ENCODE data around the gene PITRM1.
"Not testable (repeated sequence)": the region's sequence is repeated elsewhere in the genome, so short reads cannot be mapped to it uniquely, and the experiment has no call there.

PITRM1 gene

DNA sequence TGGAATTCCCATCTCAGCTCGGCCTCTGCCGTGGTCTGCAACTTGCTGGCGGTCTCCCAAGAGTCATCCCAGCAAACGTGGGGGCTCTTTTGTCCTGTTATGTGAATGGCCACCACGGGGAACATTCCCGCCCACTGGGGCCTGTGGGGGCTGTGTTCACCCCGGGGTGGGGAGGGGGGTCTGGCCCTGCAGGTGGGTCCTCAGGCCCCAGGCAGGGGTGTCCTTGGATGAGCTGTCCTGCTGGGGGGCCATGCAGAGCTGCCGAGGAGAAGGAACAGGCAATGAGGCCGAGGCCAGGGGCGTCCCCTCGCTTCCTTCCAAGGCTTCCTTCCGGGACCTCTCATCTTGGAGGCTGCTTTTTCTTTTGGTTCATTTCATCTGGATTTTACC, 24.4 kb upstream of the PITRM1 start:
- DNase-seq, result no peak

DNA sequence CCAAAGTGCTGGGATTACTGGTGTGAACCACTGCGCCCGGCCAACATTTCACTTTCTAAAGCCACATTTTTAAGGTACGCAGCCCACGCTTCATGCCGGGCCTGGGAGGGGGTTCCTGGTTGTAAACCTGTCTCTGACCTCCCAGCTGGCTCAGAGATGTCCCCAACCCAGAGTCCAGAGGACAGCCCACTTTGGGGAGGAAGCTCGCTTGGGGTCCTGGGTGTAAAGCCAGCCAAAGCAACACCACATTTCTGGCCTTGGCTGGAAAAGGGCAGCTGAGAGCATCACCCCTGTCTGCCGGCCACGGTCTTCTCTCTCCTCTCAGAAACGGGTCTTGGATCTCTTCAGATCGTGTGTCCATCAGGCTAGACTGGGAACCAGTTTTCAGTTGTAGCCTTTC, 23.9 kb upstream of the PITRM1 start:
- DNase-seq, result no peak

GRCh38 chr10:3195726-3196125, 23.1 kb upstream of the PITRM1 start:
- no peak for DNase-seq

- DNase-seq, result no peak
Observed at GRCh38 chr10:3195286-3195685, 22.7 kb upstream of the PITRM1 start.

DNA sequence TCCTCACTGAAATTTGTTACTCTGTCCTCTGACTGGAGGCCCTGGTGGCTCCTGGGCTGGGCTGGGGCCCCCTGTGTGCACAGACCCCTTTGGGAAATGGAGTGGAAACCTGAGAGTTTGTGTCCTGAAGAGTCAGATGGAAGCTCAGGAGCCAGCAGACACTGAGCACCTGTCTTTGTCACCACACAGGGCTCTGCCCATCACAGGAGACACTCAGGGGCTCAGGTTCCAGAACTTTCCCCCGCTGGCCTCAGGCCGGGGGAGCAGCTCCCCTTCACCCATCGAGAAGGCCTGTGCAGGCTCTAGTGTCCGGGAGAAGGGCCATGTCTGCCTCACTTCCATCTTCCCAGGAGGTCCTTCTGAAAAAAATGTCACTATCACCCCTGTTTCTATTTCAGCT, 22.3 kb upstream of the PITRM1 start:
- DNase-seq, result no peak

DNA sequence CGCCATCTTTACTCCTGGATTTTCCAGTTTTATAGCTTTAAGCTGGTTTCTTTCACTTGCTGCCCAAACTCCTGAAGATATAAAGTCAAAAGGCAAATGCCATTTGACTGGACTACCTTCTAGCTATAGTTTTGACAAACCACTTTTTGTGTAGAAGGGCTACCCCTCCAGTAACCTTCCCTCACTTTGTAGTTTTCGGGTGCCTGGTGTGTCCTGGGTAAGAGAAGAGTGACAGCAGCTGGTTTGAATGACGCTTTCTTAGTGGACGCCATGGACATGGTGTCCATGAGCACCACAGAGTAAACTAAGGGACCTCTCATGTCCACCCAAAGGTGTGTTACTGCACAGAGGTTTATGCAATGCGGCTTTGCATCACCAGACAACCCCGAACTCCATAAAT, 21.2 kb upstream of the PITRM1 start:
- DNase-seq, result no peak

- peak; percentile 60 for DNase-seq
Observed at GRCh38 chr10:3192856-3193635, 20.5 kb upstream of the PITRM1 start.

GRCh38 chr10:3190817-3191216, 18.2 kb upstream of the PITRM1 start:
- no peak for DNase-seq

GRCh38 chr10:3187229-3187628, 14.6 kb upstream of the PITRM1 start:
- DNase-seq, result not testable (repeated sequence)

- DNase-seq, result no peak
Observed at GRCh38 chr10:3186368-3186767, 13.8 kb upstream of the PITRM1 start.

- DNase-seq, result no peak
Observed at GRCh38 chr10:3185386-3185785, 12.8 kb upstream of the PITRM1 start.

GRCh38 chr10:3180355-3181025, 7.9 kb upstream of the PITRM1 start:
- no peak for DNase-seq

DNA sequence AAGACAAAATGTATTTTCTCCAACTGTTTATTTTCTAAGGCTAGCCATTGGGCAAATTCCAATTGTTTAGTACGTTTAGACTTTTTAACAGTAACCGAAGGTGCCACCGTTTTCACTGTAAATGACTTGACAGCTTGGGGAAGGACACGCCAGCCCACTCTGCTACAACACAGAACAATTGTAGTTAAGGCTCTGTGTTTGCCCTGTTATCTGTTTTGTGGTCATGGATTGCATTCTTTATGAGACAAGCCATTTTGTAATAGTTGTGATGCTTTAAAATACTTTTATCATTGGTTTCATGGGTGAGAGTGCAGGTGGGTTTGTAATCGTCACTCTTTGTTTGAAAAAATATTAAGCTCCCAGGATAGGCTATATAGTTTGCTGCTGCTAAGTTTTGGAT, 6.6 kb upstream of the PITRM1 start:
- DNase-seq, result no peak

GRCh38 chr10:3178042-3178441, 5.5 kb upstream of the PITRM1 start:
- DNase-seq, result no peak

DNA sequence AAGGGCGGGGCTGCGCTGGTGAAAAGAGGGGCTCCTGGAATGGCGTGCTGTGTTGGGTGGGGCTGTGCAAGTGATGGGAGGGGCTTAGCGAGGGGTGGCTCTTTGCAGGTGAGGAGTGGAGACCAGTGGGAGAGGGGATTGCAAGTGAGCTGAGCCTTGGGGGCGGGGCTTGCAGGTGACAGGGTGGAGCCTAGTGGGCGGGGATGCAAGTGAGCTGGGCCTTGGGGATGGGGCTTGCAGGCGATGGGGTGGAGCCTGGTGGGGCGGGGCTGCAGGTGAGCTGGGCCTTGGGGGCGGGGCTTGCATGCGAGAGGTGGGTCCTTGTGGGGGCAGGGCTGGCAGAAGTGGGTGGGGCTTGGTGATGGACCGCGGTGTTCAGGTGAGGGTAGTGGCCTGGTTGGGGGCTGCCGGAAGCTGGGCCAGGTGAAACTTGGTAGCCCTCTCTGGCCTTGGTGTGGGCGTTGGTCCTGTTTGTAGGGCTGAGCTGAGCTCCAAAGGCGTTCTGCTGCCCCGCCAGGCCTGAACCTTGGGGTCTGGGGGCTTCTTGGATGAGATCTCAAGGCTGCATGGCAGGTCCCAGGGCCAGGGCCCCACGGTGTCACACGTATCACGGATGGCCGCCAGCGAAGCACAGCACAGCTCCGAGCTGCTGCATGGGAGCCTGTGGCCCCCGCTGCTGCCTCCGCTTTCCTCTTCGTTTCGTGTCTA, 743 bp upstream of the PITRM1 start:
- DNase-seq, result no peak

GRCh38 chr10:3172081-3172445, 519 bp downstream of the PITRM1 start:
- DNase-seq, result peak; percentile 67

DNA sequence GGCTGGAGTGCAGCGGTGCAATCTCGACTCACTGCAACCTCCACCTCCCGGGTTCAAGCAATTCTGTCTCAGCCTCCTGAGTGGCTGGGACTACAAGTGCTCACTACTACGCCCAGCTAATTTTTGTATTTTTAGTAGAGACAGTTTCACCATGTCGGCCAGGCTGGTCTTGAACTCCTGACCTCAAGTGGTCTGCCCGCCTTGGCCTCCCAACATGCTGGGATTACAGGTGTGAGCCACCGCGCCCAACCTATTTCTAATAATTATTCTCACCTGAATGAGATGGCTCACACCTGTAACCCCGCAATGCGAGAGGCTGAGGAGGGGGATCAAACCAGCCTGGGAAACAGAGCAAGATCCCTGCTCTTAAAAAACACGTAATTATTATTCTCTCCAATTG, 1.1 kb downstream of the PITRM1 start:
- not testable (repeated sequence) for DNase-seq

GRCh38 chr10:3169673-3170072, 2.9 kb downstream of the PITRM1 start:
- no peak for DNase-seq

DNA sequence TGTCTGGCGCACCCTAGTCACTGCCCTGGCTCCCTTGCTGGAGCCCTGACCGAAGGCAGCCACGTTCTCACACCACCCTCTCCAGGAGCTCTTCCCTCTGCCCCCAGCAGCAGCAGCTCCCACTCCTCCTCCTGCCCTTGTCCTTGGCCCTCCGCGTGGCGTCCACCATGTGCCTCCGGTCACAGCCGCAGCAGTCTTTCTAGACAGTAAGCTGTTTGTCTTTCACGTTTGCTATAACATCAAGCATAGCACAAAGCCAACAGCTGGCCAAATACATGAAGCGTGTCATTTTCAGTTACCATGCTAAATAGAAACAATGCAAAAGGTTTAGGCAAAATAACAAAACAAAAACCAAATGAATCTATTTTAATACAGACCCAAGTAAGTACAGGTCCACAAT, 3.3 kb downstream of the PITRM1 start:
- no peak for DNase-seq

DNA sequence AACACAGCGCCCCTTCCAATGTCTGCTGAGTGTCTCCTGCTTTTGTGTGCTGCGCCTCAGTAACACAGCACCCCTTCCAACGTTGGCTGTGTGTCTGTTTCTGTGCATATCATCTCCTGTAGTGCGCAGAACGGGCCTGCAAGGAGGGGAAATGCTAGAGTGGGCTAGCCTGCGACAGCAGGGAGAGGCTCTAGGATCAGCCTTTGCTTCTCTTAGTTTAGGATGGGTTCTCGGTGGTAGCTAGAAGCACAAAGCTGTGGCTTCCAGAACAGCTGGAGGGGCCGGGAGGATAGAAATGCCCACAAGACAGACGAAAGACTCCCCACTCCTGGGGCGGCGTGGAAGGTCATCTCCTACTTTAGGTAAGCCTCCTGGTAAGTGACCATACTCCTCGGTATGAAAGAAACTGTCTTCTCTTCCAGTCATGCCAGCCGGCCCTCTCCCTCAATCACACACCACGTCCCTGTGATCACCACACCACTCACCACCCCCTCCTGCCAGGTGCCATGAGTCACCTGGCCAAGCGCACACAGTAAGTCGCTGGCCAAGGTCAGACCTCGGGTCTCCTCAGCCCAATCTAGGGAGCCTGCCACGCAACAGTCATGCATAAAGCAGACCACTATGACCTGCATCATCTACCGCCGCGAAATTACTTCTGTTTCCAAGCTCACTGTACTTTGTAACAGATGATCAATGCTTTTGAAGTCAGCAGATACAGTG, 4.8 kb downstream of the PITRM1 start:
- DNase-seq, result no peak

DNA sequence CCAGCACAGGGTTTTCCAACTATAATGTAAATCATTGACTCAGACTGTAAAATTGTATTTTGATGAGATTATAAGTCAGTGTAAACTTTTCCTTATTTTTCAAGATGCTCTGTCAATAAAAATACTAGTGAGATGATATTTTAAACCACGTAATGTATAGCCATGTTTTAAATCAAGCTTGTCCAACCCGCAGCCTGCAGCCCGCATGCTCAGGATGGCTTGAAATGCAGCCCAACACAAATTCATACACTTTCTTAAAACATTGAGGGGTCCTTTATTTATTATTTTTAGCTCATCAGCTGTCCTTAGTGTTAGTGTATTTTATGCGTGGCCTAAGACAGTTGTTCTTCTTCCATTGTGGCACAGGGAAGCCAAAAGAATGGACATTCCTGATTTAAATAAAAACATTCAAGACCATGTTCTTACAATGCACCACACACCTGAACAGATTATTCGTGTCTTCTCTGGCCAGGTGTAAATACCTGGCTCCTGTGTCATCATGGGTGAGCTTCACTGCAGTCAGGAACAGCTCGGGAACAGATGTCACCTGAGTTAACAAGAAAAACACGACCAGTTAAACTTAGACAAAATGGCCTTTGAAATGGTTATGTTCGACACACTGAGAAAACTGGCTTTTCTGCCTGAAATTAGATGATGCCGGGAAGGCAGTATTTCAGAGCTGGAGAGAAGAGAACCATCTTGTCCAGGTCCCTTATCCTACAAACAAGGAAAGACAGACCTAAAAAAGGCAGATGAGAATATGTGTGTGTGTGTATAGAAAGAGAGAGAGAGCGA, 5.9 kb downstream of the PITRM1 start:
- DNase-seq, result no peak

GRCh38 chr10:3165196-3165595, 7.4 kb downstream of the PITRM1 start:
- DNase-seq, result no peak

- DNase-seq, result no peak
Observed at GRCh38 chr10:3163879-3164278, 8.7 kb downstream of the PITRM1 start.

Measured in OCI-M1 (cell line).